OCI-LY3 (cell line): Measurements from ENCODE around the gene EHF.

Source experiments
- H2AFZ ChIP-seq: fragments of 200-600, 300-600 bp; shearing (Covaris generic); 2 replicates; pipeline ENCODE4 v1.6.0; 2014; ENCODE audit warnings: antibody characterized with exemption, low read depth, low read length
- H3K27ac ChIP-seq: fragments of 200-600, 300-600 bp; sonication (generic); 2 replicates; pipeline ENCODE4 v1.5.1; 2014; ENCODE audit warnings: mild to moderate bottlenecking, low read length, moderate library complexity, mixed read lengths
- H3K27me3 ChIP-seq: fragments of 200-600, 300-600 bp; sonication (generic); 2 replicates; pipeline ENCODE4 v1.6.1; 2014; ENCODE audit warnings: low read depth, low read length, mixed read lengths
- H3K36me3 ChIP-seq: fragments of 200-600, 300-600 bp; sonication (generic); replicated peaks from 2 replicates; pipeline ENCODE3; 2014; ENCODE audit warnings: low read depth, low read length, mixed read lengths
- H3K4me1 ChIP-seq: fragments of 300-600, 200-600 bp; sonication (generic); 2 replicates; pipeline ENCODE4 v1.6.1; 2014; ENCODE audit warnings: low read length, mixed read lengths
- H3K4me2 ChIP-seq: fragments of 200-600, 300-600 bp; sonication (generic); 2 replicates; pipeline ENCODE4 v1.6.1; 2014; ENCODE audit warnings: low read length, mixed read lengths
- H3K4me3 ChIP-seq: fragments of 300-600, 200-600 bp; sonication (generic); 2 replicates; pipeline ENCODE4 v1.5.1; 2014; ENCODE audit warnings: antibody characterized with exemption, mild to moderate bottlenecking, low read length, moderate library complexity
- H3K79me2 ChIP-seq: fragments of 300-600, 200-600 bp; shearing (Covaris generic); 2 replicates; pipeline ENCODE4 v1.6.1; 2014; ENCODE audit warnings: mild to moderate bottlenecking, low read length, mixed read lengths
- H3K9ac ChIP-seq: fragments of 300-600, 200-600 bp; shearing (Covaris generic); 2 replicates; pipeline ENCODE4 v1.6.0; 2014; ENCODE audit warnings: mild to moderate bottlenecking, low read length, moderate library complexity
- H3K9me3 ChIP-seq: fragments of 200-600, 300-600 bp; shearing (Covaris generic); 2 replicates; pipeline ENCODE4 v1.6.1; 2014; ENCODE audit warnings: low read length, mixed read lengths; ENCODE audit not compliant: insufficient read depth
- H4K20me1 ChIP-seq: fragments of 200-600, 300-600 bp; sonication (generic); 2 replicates; pipeline ENCODE4 v1.6.1; 2016; ENCODE audit warnings: low read length, mixed read lengths; ENCODE audit not compliant: insufficient read depth
- CTCF ChIP-seq: fragments of 200-600, 300-600 bp; sonication (generic); IDR thresholded peaks from 2 replicates; pipeline ENCODE4 v1.5.1; 2014; ENCODE audit warnings: antibody characterized with exemption, low read length, low read depth
- EZH2phosphoT487 ChIP-seq: fragments of 200-600 bp; shearing (Covaris generic); IDR thresholded peaks from 2 replicates; pipeline ENCODE4 v1.6.1; 2018; ENCODE audit warnings: antibody characterized with exemption, mixed run types, low read depth

Gene EHF

GRCh38 chr11:34614344-34615104 is 6.4 kb upstream of the EHF start:
- peak overlapping the region; percentile 79 for H3K4me2 ChIP-seq
- no peak overlapping the region for H2AFZ ChIP-seq
- peaks cover 44% of the 10 kb centered on the region for H3K4me1 ChIP-seq
- no peaks in the 10 kb centered on the region for H3K36me3 ChIP-seq
- no peaks in the 10 kb centered on the region for H4K20me1 ChIP-seq
- no peak for TF ChIP-seq EZH2phosphoT487
- TF ChIP-seq CTCF = no peak
- H3K4me3 ChIP-seq = peak overlapping the region; percentile 49
- H3K9me3 ChIP-seq = no peaks in the 10 kb centered on the region
- peak overlapping the region; percentile 92 for H3K27ac ChIP-seq
- H3K9ac ChIP-seq = peak overlapping the region; percentile 43; the same call in 1 of the 2 replicates
- no peaks in the 10 kb centered on the region for H3K79me2 ChIP-seq
- H3K27me3 ChIP-seq = 0 out of 2 replicates have a peak, but pooled peaks cover 3% of the 10 kb centered on the region

- Histone ChIP-seq H3K4me1 (peaks cover 59% of the 10 kb centered on the region), H3K4me2 (no peak overlapping the region), H4K20me1 (no peaks in the 10 kb centered on the region), H3K27ac (no peak overlapping the region), H3K9ac (no peak overlapping the region), H3K27me3 (0 out of 2 replicates have a peak, but pooled peaks cover 4% of the 10 kb centered on the region), H3K4me3 (no peak overlapping the region), H3K79me2 (no peaks in the 10 kb centered on the region), H3K9me3 (no peaks in the 10 kb centered on the region), H3K36me3 (no peaks in the 10 kb centered on the region), H2AFZ (no peak overlapping the region)
- TF ChIP-seq EZH2phosphoT487 (no peak), CTCF (no peak)
These were observed 4.8 kb upstream of the EHF start for GRCh38 chr11:34616086-34616485.

- peaks cover 4% of the 10 kb centered on the region; the same call in 1 of the 2 replicates for H3K27me3 ChIP-seq
- H2AFZ ChIP-seq = no peak overlapping the region
- H3K4me1 ChIP-seq = peaks cover 64% of the 10 kb centered on the region
- no peak overlapping the region for H3K27ac ChIP-seq
- no peaks in the 10 kb centered on the region for H4K20me1 ChIP-seq
- H3K79me2 ChIP-seq = no peaks in the 10 kb centered on the region
- H3K9ac ChIP-seq = no peak overlapping the region
- no peaks in the 10 kb centered on the region for H3K36me3 ChIP-seq
- no peak overlapping the region for H3K4me3 ChIP-seq
- TF ChIP-seq EZH2phosphoT487 (no peak), CTCF (no peak)
- H3K4me2 ChIP-seq = no peak overlapping the region
- H3K9me3 ChIP-seq = no peaks in the 10 kb centered on the region
These were observed 3.9 kb upstream of the EHF start for GRCh38 chr11:34616830-34617504.

- H3K36me3 ChIP-seq = no peaks in the 10 kb centered on the region
- no peaks in the 10 kb centered on the region for H3K9me3 ChIP-seq
- no peak overlapping the region for H3K27ac ChIP-seq
- no peak overlapping the region for H3K4me2 ChIP-seq
- H3K27me3 ChIP-seq = peaks cover 12% of the 10 kb centered on the region; the same call in 1 of the 2 replicates
- H3K4me3 ChIP-seq = no peak overlapping the region
- H3K4me1 ChIP-seq = peaks cover 55% of the 10 kb centered on the region
- no peak overlapping the region for H2AFZ ChIP-seq
- H3K79me2 ChIP-seq = no peaks in the 10 kb centered on the region
- H3K9ac ChIP-seq = no peak overlapping the region
- TF ChIP-seq EZH2phosphoT487 (no peak), CTCF (no peak)
- no peaks in the 10 kb centered on the region for H4K20me1 ChIP-seq
These were observed 2.5 kb upstream of the EHF start for GRCh38 chr11:34618406-34618805.
